ENCODE results near the gene RAET1G. TPM values are rescaled to one million over a fixed set of nuclear protein-coding genes. Genes with fewer than 3 reads are reported as not detected.
A peak's percentile ranks its signal among the peaks of the same experiment; 100 is the strongest.

RAET1G gene
- total RNA-seq, 1 experiment from 2014 or later: 0.54 TPM

GRCh38 chr6:149890629-149891045, 32.3 kb downstream of the RAET1G start:
- Mint-ChIP-seq H3K27me3 (ENCODE audit: unreplicated experiment) (no peaks in the 10 kb centered on the region), H3K9me3 (ENCODE audit: low read depth, unreplicated experiment) (no peaks in the 10 kb centered on the region), H3K4me3 (ENCODE audit: low read depth, unreplicated experiment) (no peak overlapping the region), H3K27ac (ENCODE audit: unreplicated experiment) (no peak overlapping the region), H3K4me1 (ENCODE audit: low read depth, unreplicated experiment) (peaks cover 39% of the 10 kb centered on the region), H3K36me3 (ENCODE audit: insufficient read depth, unreplicated experiment) (no peaks in the 10 kb centered on the region)
- no peak for TF ChIP-seq CTCF (IDR thresholded peaks at IDR 0.05; ENCODE audit: unreplicated experiment)
- BruUV-seq (replicated peaks): no TSS peak
- intact Hi-C loops (cut with micrococcal nuclease; ENCODE audit: unreplicated experiment): no loop called here
- CTCF ChIA-PET: no interaction called here
- DNase-seq: no peak

GRCh38 chr6:149889326-149889725, 33.6 kb downstream of the RAET1G start:
- no peaks in the 10 kb centered on the region for H3K27me3 Mint-ChIP-seq (ENCODE audit: unreplicated experiment)
- CTCF ChIA-PET: no interaction called here
- peaks cover 26% of the 10 kb centered on the region for H3K4me1 Mint-ChIP-seq (ENCODE audit: low read depth, unreplicated experiment)
- no peaks in the 10 kb centered on the region for H3K36me3 Mint-ChIP-seq (ENCODE audit: insufficient read depth, unreplicated experiment)
- intact Hi-C loops (cut with micrococcal nuclease; ENCODE audit: unreplicated experiment): no loop called here
- no peak overlapping the region for H3K27ac Mint-ChIP-seq (ENCODE audit: unreplicated experiment)
- no peak for DNase-seq
- H3K4me3 Mint-ChIP-seq (ENCODE audit: low read depth, unreplicated experiment): no peak overlapping the region
- no TSS peak for BruUV-seq (replicated peaks)
- H3K9me3 Mint-ChIP-seq (ENCODE audit: low read depth, unreplicated experiment): no peaks in the 10 kb centered on the region
- TF ChIP-seq CTCF (IDR thresholded peaks at IDR 0.05; ENCODE audit: unreplicated experiment): no peak

GRCh38 chr6:149888659-149889058, 34.3 kb downstream of the RAET1G start:
- Mint-ChIP-seq H3K36me3 (ENCODE audit: insufficient read depth, unreplicated experiment) (no peaks in the 10 kb centered on the region), H3K27ac (ENCODE audit: unreplicated experiment) (no peak overlapping the region), H3K9me3 (ENCODE audit: low read depth, unreplicated experiment) (no peaks in the 10 kb centered on the region), H3K4me1 (ENCODE audit: low read depth, unreplicated experiment) (peaks cover 26% of the 10 kb centered on the region), H3K4me3 (ENCODE audit: low read depth, unreplicated experiment) (no peak overlapping the region), H3K27me3 (ENCODE audit: unreplicated experiment) (no peaks in the 10 kb centered on the region)
- intact Hi-C loops (cut with micrococcal nuclease; ENCODE audit: unreplicated experiment): no loop called here
- DNase-seq: no peak
- CTCF ChIA-PET: no interaction called here
- no peak for TF ChIP-seq CTCF (IDR thresholded peaks at IDR 0.05; ENCODE audit: unreplicated experiment)
- BruUV-seq (replicated peaks): no TSS peak

GRCh38 chr6:149888093-149888492, 34.8 kb downstream of the RAET1G start:
- Mint-ChIP-seq H3K4me3 (ENCODE audit: low read depth, unreplicated experiment) (no peak overlapping the region), H3K4me1 (ENCODE audit: low read depth, unreplicated experiment) (peaks cover 26% of the 10 kb centered on the region), H3K9me3 (ENCODE audit: low read depth, unreplicated experiment) (no peaks in the 10 kb centered on the region), H3K27ac (ENCODE audit: unreplicated experiment) (no peak overlapping the region), H3K36me3 (ENCODE audit: insufficient read depth, unreplicated experiment) (no peaks in the 10 kb centered on the region), H3K27me3 (ENCODE audit: unreplicated experiment) (no peaks in the 10 kb centered on the region)
- no TSS peak for BruUV-seq (replicated peaks)
- CTCF ChIA-PET: no interaction called here
- no peak for DNase-seq
- TF ChIP-seq CTCF (IDR thresholded peaks at IDR 0.05; ENCODE audit: unreplicated experiment): no peak
- intact Hi-C loops (cut with micrococcal nuclease; ENCODE audit: unreplicated experiment): no loop called here

- H3K27me3 Mint-ChIP-seq (ENCODE audit: unreplicated experiment): no peaks in the 10 kb centered on the region
- TF ChIP-seq CTCF (IDR thresholded peaks at IDR 0.05; ENCODE audit: unreplicated experiment): no peak
- CTCF ChIA-PET: no interaction called here
- H3K36me3 Mint-ChIP-seq (ENCODE audit: insufficient read depth, unreplicated experiment): no peaks in the 10 kb centered on the region
- no peaks in the 10 kb centered on the region for H3K9me3 Mint-ChIP-seq (ENCODE audit: low read depth, unreplicated experiment)
- H3K27ac Mint-ChIP-seq (ENCODE audit: unreplicated experiment): peak overlapping the region; percentile 1
- H3K4me1 Mint-ChIP-seq (ENCODE audit: low read depth, unreplicated experiment): peaks cover 26% of the 10 kb centered on the region
- DNase-seq: no peak
- no peak overlapping the region for H3K4me3 Mint-ChIP-seq (ENCODE audit: low read depth, unreplicated experiment)
- intact Hi-C loops (cut with micrococcal nuclease; ENCODE audit: unreplicated experiment): no loop called here
- no TSS peak for BruUV-seq (replicated peaks)
Observed at GRCh38 chr6:149887343-149887742, 35.6 kb downstream of the RAET1G start.

All from Calu3 (cell line).